ENCODE results near the gene SV2B.

GRCh38 chr15:91307601-91308000, 207.5 kb downstream of the SV2B start:
- TF ChIP-seq, protein P1, sequence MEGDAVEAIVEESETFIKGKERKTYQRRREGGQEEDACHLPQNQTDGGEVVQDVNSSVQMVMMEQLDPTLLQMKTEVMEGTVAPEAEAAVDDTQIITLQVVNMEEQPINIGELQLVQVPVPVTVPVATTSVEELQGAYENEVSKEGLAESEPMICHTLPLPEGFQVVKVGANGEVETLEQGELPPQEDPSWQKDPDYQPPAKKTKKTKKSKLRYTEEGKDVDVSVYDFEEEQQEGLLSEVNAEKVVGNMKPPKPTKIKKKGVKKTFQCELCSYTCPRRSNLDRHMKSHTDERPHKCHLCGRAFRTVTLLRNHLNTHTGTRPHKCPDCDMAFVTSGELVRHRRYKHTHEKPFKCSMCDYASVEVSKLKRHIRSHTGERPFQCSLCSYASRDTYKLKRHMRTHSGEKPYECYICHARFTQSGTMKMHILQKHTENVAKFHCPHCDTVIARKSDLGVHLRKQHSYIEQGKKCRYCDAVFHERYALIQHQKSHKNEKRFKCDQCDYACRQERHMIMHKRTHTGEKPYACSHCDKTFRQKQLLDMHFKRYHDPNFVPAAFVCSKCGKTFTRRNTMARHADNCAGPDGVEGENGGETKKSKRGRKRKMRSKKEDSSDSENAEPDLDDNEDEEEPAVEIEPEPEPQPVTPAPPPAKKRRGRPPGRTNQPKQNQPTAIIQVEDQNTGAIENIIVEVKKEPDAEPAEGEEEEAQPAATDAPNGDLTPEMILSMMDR (IDR thresholded peaks at IDR 0.05), result no peak
- TF ChIP-seq POLR2A (IDR thresholded peaks at IDR 0.05; ENCODE audit: low read length) (no peak), CEBPB (IDR thresholded peaks at IDR 0.05) (no peak), EP300 (IDR thresholded peaks at IDR 0.05) (no peak), RAD21 (conservative IDR thresholded peaks at IDR 0.05 in 1 of 2, IDR thresholded peaks at IDR 0.05 in 1 of 2) (no peak)
- TF ChIP-seq, protein P2, sequence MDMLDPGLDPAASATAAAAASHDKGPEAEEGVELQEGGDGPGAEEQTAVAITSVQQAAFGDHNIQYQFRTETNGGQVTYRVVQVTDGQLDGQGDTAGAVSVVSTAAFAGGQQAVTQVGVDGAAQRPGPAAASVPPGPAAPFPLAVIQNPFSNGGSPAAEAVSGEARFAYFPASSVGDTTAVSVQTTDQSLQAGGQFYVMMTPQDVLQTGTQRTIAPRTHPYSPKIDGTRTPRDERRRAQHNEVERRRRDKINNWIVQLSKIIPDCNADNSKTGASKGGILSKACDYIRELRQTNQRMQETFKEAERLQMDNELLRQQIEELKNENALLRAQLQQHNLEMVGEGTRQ (IDR thresholded peaks at IDR 0.05), result no peak
